G401.6 (cell line): ENCODE measurements around the gene KLK11.

Source experiments
- FAIRE-seq: peaks from 2 replicates; lab custom pipeline; 2012; peaks lifted over from hg19 to GRCh38; lab: Jason Lieb, UNC

KLK11 gene, protein sequence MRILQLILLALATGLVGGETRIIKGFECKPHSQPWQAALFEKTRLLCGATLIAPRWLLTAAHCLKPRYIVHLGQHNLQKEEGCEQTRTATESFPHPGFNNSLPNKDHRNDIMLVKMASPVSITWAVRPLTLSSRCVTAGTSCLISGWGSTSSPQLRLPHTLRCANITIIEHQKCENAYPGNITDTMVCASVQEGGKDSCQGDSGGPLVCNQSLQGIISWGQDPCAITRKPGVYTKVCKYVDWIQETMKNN

DNA sequence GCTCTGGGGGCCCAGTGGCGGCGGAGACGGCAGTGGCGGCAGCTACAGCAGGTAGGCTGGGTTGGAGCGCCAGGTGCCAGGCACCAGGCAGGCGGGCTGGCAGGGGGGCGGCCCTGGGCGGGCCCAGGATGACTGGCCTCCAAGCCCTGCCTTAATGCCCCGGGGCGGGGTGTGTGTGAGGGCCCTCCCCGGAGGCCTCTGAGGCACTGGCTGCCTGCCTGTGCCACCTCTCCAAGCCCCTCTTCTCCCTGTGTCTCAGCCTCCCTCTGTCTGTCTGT is at the start of gene KLK11:
Gene KLK11, minus strand, starts transcription at position 63 of the 278 bp plus-strand sequence. CDS start 985 bp downstream, outside the sequence.
- FAIRE-seq: no peak

DNA sequence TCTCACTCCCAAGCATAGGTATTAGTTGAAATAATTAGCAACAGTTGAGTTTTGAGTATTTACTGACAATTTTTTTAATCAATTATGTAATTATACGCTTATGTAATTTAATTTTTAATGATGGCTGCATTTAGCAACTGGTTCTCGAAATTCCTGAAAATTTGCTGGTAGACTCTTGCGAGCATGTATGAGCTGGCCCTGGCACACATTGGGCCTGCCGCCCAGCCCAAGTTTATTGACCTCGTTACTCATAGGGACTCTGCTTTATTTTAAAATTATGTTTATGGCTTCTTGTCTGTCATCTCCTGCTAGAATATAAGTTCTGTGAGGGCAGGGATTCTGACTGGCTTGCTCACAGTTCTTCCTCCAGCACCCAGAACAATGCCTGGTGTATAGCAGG is 49.6 kb upstream of the KLK11 start:
- no peak for FAIRE-seq

DNA sequence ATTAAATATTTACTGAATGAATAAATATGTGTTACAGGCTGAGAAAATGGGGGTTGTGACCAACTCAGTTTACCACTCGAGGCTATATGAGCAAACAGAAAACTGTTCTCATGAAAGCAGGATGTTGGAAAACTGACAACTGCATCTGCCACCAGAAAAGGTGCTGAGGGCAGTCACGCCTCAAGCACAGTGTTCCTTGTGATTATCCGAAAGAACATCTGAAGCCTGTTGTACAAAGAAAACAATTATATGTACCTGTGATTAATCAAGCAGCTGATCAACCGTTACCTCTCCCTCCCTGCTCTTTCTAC is 44.6 kb upstream of the KLK11 start:
- FAIRE-seq: no peak

DNA sequence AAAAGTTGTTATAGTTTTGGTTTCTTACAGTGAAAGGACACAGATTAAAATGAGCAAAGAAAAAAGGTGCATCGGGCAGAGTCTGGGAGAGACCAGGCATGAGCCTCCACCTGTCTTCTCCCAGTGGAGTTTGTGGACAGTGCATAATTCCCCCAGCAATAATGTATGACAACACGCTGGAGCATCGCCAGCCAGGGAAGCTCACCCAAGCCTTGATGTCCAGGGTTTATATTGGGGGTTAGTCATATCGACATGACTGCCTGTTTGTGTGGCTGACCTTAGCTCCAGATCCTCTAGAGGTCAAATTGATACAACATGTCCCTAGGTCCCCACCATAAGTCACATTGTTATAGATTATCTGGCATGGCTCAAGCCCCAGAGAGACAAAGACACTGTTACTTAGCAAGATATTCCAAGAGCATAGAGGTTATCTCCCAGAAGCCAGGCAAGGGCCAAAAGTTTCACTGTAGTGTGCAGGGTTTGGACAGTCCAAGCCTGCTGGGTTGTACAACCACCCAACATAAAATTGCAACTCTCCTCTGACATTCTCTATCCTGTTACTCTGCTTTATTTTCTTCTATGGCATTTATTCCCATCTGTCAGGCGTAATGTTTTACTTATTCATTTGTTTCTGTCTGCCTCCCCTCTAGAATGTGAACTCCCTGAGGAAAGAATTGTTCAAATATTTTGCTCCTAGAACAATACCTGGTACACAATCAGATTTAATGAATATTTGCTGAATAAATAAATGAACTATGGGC is 44.1 kb upstream of the KLK11 start:
- FAIRE-seq: no peak

DNA sequence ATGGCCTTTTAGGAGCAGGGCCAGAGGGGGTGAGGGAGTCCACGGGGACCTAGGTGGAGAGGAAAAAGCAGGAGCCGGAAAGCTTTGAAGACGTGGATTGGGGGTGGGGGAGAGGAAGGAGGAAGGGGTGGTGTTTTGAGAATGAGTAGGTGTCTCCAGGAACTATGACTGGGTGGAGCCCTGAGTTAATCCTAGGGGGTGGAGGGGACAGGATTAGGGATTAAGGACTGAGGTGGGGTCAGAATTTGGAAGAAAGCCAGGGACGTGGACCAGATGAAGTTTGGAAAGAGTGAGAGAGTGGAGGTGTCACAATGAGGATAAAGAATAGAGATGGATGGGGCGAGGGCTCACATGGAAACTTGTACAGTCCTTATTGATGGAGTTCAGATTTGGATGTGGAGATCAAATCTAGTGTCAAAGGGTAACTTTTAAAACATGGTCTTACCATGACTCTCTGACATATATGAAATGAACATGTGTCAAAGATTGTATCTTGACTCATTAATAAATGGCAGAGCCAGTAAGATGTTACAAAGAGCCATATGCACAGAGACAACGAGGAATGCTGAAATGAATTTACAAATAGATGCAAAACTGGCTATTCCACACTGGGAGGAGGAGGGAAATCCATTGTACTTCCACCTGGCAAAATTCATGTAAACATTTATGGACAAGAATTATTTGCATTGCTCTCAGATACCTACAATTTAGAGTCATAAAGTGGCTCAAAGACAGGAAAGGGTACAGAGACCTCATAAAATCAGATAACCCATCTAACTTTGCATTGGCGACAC is 40.2 kb upstream of the KLK11 start:
- FAIRE-seq: no peak

DNA sequence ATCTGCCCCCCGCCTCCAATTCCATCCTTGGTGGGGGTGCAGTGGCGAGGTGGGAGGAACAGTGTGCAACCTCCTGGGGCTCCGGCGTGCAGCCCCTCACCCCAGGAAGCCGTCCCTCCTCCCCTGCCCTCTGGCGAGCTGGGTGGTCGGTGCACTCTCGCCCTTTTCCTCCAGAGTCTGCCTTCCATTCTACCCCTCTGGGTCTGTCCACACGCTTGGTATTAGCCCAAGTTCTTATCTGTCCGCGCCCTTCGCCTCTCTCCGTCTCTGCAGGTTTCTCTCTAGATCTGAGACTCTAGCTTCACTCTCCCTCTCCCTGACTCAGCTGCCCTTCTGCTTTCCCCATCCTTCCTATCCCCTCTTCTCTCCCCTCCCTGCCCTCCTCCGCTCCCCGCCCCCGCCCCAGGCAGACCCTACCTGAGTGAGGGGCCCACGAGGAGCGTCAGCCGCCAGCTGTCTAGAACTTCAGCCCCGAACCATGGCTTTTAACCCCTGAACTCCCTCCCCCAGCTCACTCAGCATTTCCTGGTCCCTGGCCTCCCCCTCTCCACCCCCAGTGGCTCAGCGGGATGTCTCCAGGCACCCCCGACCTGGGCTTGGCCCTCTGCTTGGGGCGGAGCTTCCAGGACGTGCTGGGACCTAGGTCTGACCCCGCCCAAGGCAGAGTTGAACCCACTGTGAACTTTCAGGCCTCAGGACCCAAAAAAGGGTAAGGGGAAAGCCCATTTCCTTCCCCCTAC is 39.0 kb upstream of the KLK11 start:
- no peak for FAIRE-seq

DNA sequence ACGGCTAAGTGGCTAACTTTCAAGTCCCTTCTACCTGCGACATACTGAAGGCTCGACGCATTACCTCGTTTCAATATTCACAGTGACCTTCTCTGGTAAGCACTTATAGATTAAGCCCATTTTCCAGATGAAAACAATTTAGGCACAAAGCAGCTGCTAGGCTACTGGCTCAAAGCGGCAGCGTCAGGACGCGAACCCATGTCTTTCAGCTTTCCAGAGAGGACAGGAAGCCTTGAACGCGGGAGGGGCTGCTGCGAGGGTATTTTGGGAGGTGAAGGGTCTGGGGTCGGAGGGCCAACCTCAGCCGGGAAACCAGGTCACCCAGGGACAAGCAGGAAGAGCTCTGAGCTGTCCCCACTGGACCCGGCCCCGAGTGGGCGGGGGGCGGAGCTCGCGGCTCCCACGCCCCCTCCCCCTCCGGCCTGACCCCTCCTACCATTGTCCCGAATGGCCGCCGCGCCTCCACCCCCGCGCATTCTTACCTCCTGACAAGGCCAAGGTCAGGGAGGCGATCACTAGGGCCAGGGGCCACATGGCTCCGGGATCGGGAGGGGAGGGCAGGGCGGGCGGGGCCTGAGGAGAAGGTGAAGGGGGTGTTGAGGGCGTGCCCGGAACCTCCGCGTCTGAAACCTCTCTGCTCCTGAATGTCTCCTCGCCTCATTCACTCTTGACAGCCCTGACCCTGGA is 38.3 kb upstream of the KLK11 start, which contains the start of gene KLK13:
Gene KLK13, minus strand, starts transcription at position 559 of the 687 bp plus-strand sequence. Its CDS starts 25 bp downstream, at position 534.
- FAIRE-seq: no peak

DNA sequence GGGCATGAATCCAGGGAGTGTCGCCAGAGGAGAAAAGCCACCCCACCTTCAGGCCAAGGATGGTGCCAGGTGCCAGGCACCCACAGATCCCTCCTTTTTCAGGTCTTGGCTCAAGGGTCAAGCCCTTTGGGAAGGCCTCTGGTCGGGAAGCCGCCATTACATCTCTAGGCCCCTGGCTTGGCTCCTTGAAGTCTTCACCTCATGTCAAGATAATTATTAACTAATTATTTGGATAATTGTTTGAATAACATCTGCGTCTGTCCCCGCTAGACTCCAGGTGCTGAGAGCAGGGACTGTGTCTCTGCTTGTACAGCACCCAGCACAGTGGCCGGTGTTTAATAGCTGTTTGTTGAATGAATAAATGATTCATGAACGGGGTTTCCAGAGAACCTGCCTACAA is 37.2 kb upstream of the KLK11 start:
- FAIRE-seq: no peak

DNA sequence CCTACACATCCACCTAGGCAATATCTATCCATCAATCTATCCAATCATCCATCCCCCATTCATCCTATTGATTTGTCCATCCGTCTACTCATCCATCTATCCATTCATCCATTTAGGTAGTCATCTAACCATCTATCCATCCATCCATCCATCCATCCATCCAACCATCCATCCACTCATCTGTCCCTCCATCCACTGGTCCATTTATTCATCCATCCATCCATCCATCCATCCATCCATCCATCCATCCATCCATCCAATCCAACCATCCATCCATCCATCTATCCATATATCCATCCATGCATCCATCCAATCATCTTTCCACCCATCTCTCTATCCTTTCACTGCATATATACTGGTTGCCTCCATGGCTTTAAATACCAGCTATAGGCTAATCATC is 34.6 kb upstream of the KLK11 start:
- no peak for FAIRE-seq

DNA sequence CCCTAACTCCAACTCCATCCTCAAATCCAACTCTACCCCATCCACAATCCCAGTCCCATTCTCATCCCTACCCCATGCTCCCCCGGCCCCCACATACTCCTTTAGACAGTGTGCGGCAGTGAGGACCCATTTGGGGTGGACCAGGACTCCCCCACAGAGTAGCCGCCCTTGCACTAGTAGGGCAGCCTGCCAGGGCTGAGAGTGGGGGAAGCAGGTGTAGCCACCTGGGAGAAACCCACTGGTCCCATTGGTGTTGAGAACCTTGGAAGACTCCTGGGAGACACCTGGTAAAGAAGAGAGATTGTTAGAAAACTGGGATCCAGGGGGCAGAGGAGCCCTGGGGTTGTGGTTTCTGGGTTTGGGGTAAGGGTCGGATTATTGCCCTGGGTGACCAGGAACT is 33.9 kb upstream of the KLK11 start:
- FAIRE-seq: no peak

DNA sequence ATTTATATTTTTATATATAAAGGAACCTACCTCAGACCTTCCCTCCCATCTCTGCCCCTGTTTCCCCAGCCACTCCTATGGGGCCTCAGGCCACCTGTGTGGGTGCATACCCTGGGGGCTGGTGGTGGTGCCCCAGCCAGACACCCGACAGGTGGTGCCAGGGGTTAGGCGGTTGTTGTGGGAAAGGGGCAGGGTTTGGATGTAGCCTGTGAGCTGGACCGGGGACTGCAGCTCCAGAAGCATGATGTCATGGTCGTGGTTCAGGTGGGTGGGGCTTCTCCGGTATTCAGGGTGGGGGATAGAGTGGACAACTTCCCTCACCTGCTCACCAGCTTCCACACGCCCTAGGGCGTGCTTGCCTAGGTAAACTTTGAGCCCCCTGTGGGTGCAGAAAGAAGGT is 33.3 kb upstream of the KLK11 start:
- no peak for FAIRE-seq

DNA sequence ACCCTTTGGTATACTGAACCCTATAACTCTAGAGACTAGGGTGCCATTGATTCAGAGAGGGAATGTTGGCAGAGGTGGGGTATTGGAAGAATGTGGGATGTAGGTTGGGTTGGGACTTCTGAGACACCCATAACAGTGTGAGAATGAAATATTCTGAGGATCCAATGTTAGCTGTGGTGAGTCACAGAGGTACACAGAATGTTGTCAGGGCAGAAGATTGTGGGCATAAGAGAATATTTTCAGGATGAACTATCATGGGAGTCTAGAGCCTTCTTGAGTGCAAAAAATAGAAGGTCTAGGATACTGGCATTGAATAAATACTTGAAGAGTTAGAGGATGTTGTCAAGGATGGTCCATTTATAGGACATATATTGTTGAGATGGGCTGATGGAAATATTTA is 29.4 kb upstream of the KLK11 start:
- FAIRE-seq: no peak

DNA sequence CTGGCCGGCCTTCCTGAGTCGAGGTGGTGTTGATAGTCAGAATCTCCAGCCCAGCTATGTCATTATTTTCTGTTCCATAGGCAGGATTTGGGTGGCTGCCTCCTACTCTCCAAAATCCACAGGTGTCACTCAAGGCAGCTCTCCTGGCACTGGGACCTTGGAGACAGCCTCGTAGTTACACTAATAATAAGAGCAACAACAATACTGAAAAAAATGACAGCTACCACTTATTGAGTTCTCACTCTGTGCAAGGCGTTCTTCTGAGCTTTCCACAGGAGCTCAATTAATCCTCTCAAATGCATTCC is 20.6 kb upstream of the KLK11 start:
- no peak for FAIRE-seq

DNA sequence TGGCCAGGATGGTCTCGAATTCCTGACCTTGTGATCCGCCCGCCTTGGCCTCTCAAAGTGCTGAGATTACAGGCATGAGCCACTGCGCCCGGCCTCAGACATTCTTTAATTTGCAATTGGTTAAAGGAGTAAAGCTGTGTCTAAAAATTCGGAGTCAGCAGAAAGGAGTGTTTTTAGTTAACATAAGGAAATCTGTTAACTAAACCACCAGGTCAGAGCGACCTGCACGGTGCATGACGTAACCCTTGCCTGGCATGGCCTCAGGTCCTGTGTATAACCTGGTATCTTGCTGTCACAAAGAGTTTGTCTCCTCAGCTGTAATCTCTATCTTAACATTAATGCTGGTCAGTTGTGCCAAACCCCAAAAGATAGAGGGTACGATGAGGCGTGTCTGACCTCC is 17.9 kb upstream of the KLK11 start:
- FAIRE-seq: no peak

DNA sequence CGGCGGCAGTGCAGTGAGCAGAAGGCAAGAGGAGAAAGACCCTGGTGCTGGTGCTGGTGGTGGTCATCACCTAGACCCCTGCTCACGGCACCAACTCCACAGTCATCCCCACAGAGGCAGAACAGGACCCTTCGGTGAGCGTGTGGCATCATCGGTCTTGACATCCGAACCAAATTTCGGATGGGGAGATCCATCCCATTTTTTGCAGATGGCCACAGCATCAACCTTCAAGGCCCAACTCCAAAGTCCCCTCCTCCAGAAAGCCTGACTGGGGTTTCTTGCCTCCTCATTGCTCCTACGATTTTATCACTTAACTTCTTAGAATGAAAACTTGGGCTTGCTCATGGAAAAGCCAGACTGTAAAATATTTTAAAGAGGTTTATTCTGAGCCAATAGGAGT is 17.1 kb upstream of the KLK11 start:
- FAIRE-seq: no peak

DNA sequence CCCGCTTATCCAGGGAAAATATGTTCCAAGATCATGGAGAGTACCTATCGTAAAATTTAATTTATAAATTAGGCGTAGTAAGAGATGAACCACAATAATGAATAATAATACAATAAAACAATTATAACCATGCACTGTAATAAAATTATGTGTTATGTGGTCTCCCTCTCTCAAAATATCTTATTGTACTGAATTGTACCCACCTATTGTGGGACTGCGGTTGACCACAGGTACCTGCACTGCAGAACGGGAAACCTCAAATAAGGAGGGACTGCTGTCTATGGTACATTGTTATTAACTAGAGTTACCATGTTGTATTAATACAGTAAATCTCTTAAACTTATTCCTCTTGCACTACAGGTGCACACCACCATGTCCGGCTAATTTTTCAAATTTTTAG is 13.7 kb upstream of the KLK11 start:
- no peak for FAIRE-seq

DNA sequence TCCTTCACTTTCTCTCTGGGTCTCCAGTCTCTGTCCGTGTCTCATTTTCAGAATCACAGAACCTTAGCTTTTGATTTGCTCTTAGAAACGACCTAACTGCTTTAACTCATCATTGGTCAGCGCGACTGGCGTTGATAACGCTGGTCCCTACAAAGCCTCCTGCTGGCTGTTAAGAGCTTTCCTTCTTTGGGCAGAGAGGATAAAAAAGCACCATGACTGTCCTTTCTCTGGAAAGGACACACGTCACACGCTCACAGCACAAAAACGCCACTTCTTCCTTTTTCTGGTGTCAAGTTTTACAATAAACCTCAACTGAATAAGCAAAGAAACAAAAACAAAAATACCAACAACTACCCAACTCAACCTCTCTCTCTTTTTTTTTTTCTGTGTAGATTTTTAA is 10.1 kb upstream of the KLK11 start:
- no peak for FAIRE-seq

DNA sequence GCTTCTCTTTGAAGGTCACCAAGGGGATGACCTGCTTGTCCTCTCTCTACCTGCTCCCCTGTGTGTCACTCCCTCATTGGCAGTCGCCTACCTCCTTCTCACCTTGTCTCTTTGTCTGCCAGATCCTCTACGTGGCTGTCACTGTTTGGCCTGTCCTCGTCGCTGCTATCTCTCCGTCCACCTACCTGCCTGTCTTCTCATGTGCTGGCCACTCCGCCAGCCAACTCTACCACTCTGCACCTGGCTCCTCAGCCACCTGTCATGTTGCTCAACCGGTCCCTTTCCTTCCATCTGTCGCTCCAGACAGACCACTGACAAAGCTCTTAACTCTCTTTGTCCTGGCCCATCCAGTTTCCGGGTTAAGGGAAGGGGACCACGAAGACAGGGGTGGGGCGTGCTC is 8.3 kb upstream of the KLK11 start, which contains the start of gene KLK12:
Gene KLK12, minus strand, starts transcription at position 299 of the 400 bp plus-strand sequence. CDS start 381 bp downstream, outside the sequence.
- no peak for FAIRE-seq

DNA sequence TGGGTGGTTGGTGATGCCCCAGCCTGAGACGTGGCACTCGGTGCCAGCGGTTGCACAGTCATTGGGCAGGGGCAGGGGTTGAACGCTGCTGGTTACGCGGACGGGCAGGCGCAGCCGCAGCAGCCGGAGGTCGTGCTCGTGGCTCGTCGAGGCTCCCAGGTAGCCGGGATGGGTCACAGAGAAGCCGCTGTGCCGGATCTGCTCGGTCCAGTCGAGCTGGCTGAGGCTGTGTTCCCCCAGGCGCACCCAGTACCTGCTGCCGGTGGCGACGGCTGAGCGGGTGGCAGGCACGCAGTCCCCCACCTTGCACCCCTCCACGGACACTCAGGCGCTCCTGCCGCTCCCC is 5.4 kb upstream of the KLK11 start:
- FAIRE-seq: no peak

DNA sequence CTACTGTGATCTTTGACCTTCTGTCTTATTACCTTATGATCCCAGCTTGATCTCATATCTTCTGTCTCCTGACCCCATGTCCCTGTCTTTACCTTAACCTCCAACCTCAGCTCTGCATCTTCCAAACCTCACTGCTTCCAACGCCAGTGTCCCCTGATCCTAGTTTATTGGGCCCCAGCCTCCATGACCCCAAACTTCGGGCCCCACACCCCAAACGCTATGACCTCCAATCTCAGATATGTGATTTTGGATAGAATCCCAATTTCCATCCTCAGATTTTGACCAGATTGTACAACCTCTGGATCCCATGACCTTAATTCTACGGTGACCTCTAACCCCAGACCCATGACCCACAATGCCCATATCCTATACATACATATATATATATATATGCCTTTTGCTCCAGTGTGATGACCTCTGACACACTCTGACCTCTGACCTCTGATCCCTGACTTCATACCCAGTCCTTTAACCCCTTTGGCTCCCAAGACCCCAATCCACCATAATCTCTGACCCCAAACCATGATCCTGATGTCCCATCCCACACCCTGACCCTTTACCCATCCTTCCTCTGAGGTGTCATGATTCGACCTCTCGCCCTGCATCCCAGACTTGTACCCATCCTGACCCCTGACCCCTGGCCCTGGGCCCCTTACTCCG is 4.9 kb upstream of the KLK11 start:
- FAIRE-seq: no peak

DNA sequence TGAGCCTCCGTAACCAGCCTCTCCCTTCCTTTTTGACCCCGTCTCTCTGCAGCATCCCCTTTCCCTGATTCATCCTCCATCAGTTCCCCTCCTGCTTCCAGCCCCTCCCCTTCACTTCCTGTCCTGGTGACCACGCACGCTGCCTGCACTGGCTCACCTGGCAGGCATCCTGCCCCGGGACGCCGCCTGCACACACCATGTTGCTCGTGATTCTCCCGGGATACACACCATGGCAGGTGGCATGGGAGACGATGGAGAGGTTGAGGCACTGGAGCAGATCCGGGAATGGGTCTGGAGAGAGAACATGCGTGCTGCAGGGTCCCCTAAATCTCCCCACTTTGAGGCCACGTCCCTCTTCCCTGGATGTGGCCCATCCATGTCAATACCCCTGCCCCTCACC is 4.2 kb upstream of the KLK11 start:
- FAIRE-seq: no peak

DNA sequence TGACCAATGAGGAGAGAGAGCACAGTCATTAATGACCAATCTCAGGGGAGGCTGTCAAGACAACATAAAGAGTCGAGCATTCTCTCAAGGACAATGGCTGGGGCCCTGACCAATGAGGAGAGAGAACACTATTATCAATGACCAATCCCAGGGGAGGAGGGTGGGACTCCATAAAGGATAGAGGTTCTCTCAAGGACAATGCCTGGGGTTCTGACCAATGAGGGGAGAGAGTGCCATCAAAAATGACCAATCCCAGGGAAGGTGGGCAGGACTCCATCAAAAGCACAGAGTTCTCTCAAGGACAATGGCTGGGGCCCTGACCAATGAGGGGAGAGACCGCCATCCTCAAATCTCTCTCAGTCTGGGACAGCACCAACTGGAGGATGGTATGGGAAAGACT is 3.3 kb upstream of the KLK11 start:
- no peak for FAIRE-seq
